ENCODE measurements around the gene NFS1.

GRCh38 chr20:35662551-35662950, 36.6 kb downstream of the NFS1 start:
- TF ChIP-seq CTCF (IDR thresholded peaks at IDR 0.05; ENCODE audit: insufficient read depth, low read length): no peak
- TF ChIP-seq POLR2AphosphoS5 (IDR thresholded peaks at IDR 0.05; ENCODE audit: low read depth): no peak
- no peak for TF ChIP-seq REST (IDR thresholded peaks at IDR 0.05; ENCODE audit: insufficient replicate concordance, low read depth)

Measured in HL-60 (cell line).